Mucosa of descending colon (tissue), 3 donors: ENCODE data around the gene FSTL4. TPM values are rescaled to one million over a fixed set of nuclear protein-coding genes. Genes with fewer than 3 reads are reported as not detected.
A peak's percentile ranks its signal among the peaks of the same experiment; 100 is the strongest.

Source experiments
- ATAC-seq: fragments of 200-7000 bp; cut with Tn5 transposase; one replicate; pipeline ENCODE4 v1.9.1; 2020; ENCODE audit warnings: mild to moderate bottlenecking, moderate library complexity
- DNase-seq, 3 donors: peaks; one replicate each; pipeline ENCODE4 v3.0.0-alpha.2; 2020
- H3K36me3 ChIP-seq: fragments of 200-600 bp; one replicate; pipeline ENCODE4 v1.8.0; 2021; ENCODE audit warnings: low read depth, mild to moderate bottlenecking
- H3K4me1 ChIP-seq: fragments of 200-600 bp; one replicate; pipeline ENCODE4 v1.8.0; 2021; ENCODE audit warnings: low read depth, mild to moderate bottlenecking
- H3K4me3 ChIP-seq: fragments of 200-600 bp; one replicate; pipeline ENCODE4 v1.8.0; 2021; ENCODE audit warnings: mild to moderate bottlenecking
- H3K9me3 ChIP-seq: fragments of 200-600 bp; one replicate; pipeline ENCODE4 v1.8.0; 2021; ENCODE audit warnings: mild to moderate bottlenecking
- intact Hi-C, 2 donors: fragments of 100-400 bp; cut with DNase I in 1 of 2; cut with micrococcal nuclease in 1 of 2; formaldehyde crosslinking; loops; one replicate each; pipeline versions ENCODE4 v1.11.0 to v1.11.1; 2022; cut with DNase I, micrococcal nuclease
- total RNA-seq, 3 donors: library from RNA; stranded (reverse); fragmentation: NEBNext Ultra II Directional in 2 of 3; extraction: Animal tissue kit (Norgen Biotek cat#: 25700) in 2 of 3; gene quantifications; one replicate each; pipeline versions ENCODE4 v1.2.1 to v1.2.4, GENCODE V29; 2021 to 2023
- TF ChIP-seq, protein P1 (sequence below): fragments of 200-600 bp; IDR thresholded peaks from one replicate; pipeline ENCODE4 v1.8.0; 2022; ENCODE audit warnings: antibody characterized with exemption, mild to moderate bottlenecking
- donor health status: DM: no; HTN: no; CAD: no; lungs with moderate emphysema.
- donor health status: DM: no; HTN: no; CAD: no.
- donor health status: DM: no; HTN: yes; CAD: no.

The FSTL4 gene
- total RNA-seq, 3 donors from 2014 or later, result 0.29 to 0.77 (median 0.57) TPM

GRCh38 chr5:133226186-133226585 lies 386.2 kb downstream of the FSTL4 start:
- DNase-seq (no peak), ATAC-seq (peak; percentile 28)
- H3K36me3 ChIP-seq, result no peaks in the 10 kb centered on the region
- H3K9me3 ChIP-seq, result no peaks in the 10 kb centered on the region
- H3K4me3 ChIP-seq, result no peak overlapping the region
- intact Hi-C loops, result no loop called here
- H3K4me1 ChIP-seq, result peaks cover 22% of the 10 kb centered on the region
- TF ChIP-seq, protein P1, sequence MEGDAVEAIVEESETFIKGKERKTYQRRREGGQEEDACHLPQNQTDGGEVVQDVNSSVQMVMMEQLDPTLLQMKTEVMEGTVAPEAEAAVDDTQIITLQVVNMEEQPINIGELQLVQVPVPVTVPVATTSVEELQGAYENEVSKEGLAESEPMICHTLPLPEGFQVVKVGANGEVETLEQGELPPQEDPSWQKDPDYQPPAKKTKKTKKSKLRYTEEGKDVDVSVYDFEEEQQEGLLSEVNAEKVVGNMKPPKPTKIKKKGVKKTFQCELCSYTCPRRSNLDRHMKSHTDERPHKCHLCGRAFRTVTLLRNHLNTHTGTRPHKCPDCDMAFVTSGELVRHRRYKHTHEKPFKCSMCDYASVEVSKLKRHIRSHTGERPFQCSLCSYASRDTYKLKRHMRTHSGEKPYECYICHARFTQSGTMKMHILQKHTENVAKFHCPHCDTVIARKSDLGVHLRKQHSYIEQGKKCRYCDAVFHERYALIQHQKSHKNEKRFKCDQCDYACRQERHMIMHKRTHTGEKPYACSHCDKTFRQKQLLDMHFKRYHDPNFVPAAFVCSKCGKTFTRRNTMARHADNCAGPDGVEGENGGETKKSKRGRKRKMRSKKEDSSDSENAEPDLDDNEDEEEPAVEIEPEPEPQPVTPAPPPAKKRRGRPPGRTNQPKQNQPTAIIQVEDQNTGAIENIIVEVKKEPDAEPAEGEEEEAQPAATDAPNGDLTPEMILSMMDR, result no peak

DNA sequence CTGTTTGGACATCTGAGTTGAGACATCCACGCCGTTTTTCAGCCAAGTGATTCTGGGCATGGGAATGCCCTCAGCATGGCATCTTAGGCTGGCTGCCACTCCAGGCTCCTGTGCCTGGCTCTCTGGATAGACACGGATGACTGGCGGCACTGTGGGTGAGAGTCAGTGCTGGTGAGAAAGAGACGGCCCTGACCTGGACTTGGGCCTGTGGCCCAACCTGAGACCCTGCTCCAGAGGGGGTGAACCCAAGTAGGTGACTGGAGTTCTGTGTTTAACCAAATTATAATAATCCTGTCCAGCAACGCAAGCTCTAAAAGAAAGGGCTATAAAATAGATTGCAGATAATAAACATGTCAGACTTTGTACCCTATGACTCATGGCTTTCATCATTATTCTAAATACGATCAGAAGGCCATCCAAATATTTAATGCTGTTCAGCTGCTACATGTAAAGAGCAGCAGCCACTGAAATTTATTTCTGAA lies 386.6 kb downstream of the FSTL4 start:
- peaks cover 21% of the 10 kb centered on the region for H3K4me1 ChIP-seq
- ATAC-seq, result peak; percentile 92
- peak in 2 of 3 donors; percentile 23 to 53 for DNase-seq
- H3K4me3 ChIP-seq, result no peak overlapping the region
- TF ChIP-seq, protein P1, result no peak
- intact Hi-C loops, result no loop called here
- H3K36me3 ChIP-seq, result no peaks in the 10 kb centered on the region
- no peaks in the 10 kb centered on the region for H3K9me3 ChIP-seq

- DNase-seq (no peak), ATAC-seq (no peak)
- Histone ChIP-seq H3K4me1 (peaks cover 21% of the 10 kb centered on the region), H3K4me3 (no peak overlapping the region), H3K9me3 (no peaks in the 10 kb centered on the region), H3K36me3 (no peaks in the 10 kb centered on the region)
- TF ChIP-seq, protein P1, result no peak
- intact Hi-C loops, result no loop called here
Observed at GRCh38 chr5:133222979-133223378, 389.4 kb downstream of the FSTL4 start.

GRCh38 chr5:133222521-133222920 lies 389.8 kb downstream of the FSTL4 start:
- TF ChIP-seq, protein P1, result no peak
- DNase-seq (no peak), ATAC-seq (no peak)
- H3K4me1 ChIP-seq, result peaks cover 20% of the 10 kb centered on the region
- no peaks in the 10 kb centered on the region for H3K36me3 ChIP-seq
- intact Hi-C loops, result no loop called here
- H3K9me3 ChIP-seq, result no peaks in the 10 kb centered on the region
- H3K4me3 ChIP-seq, result no peak overlapping the region

DNA sequence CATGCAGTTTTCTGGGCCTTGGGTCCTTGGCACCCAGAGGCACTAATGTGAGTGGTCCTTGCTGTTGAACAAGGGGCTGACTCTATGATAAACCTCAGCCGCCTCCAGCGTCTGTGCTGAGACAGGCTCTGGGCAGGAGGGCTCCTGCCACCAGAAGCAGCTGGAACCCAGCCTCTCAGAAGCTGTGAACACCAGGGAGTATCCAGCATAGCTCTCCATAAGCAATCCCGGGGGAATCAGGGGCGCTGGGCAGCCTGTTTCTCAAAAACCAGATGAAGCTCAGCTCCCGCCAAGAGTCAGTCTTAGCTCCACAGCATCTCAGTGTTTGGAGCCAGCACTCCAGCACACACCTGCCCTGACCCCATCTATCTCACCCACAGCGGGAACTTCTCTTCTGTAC lies 390.3 kb downstream of the FSTL4 start:
- Histone ChIP-seq H3K36me3 (no peaks in the 10 kb centered on the region), H3K4me3 (no peak overlapping the region), H3K4me1 (peaks cover 16% of the 10 kb centered on the region), H3K9me3 (no peaks in the 10 kb centered on the region)
- intact Hi-C loops, result no loop called here
- DNase-seq (no peak), ATAC-seq (no peak)
- TF ChIP-seq, protein P1, result no peak
